ENCODE results near the gene NME2. TPM values are rescaled to one million over a fixed set of nuclear protein-coding genes. Genes with fewer than 3 reads are reported as not detected.
A peak's percentile ranks its signal among the peaks of the same experiment; 100 is the strongest.
"Not testable (repeated sequence)": the region's sequence is repeated elsewhere in the genome, so short reads cannot be mapped to it uniquely, and the experiment has no call there.

Gene NME2
- 313 TPM for polyA plus RNA-seq (ENCODE audit: insufficient read length)

- peak; percentile 88 for DNase-seq
These were observed at the start of gene NME2 for GRCh38 chr17:51166198-51166986. Gene NME2 (plus strand): TSS chr17:51166411. CDS start chr17:51166831, 420 bp downstream.

- no peak for DNase-seq
These were observed 47.6 kb upstream of the NME2 start for GRCh38 chr17:51118330-51119195.

GRCh38 chr17:51119415-51120356 lies 46.5 kb upstream of the NME2 start:
- DNase-seq: peak; percentile 69

GRCh38 chr17:51120357-51120738 lies 45.9 kb upstream of the NME2 start:
- DNase-seq: peak; percentile 63

- peak; percentile 97 for DNase-seq
These were observed 45.2 kb upstream of the NME2 start, which contains the start of gene SPAG9 for GRCh38 chr17:51120739-51121619. Gene SPAG9 (minus strand): TSS chr17:51120868. CDS start chr17:51120656, 212 bp downstream.

- peak; percentile 65 for DNase-seq
These were observed 44.4 kb upstream of the NME2 start for GRCh38 chr17:51121620-51122472.

- not testable (repeated sequence) for DNase-seq
These were observed 43.6 kb upstream of the NME2 start for GRCh38 chr17:51122473-51123115.

- DNase-seq: no peak
These were observed 41.3 kb upstream of the NME2 start for GRCh38 chr17:51124640-51125503.

GRCh38 chr17:51128076-51128475 lies 38.1 kb upstream of the NME2 start:
- DNase-seq: no peak

- no peak for DNase-seq
These were observed 33.3 kb upstream of the NME2 start for GRCh38 chr17:51132964-51133319.

- DNase-seq: no peak
These were observed 32.8 kb upstream of the NME2 start for GRCh38 chr17:51133365-51133764.

- DNase-seq: no peak
These were observed 30.3 kb upstream of the NME2 start for GRCh38 chr17:51135956-51136355.

GRCh38 chr17:51142597-51142996 lies 23.6 kb upstream of the NME2 start:
- no peak for DNase-seq

- DNase-seq: no peak
These were observed 21.8 kb upstream of the NME2 start for GRCh38 chr17:51144266-51145022.

- no peak for DNase-seq
These were observed 18.6 kb upstream of the NME2 start for GRCh38 chr17:51147650-51148049.

GRCh38 chr17:51149163-51149562 lies 17.0 kb upstream of the NME2 start:
- DNase-seq: no peak

- no peak for DNase-seq
These were observed 15.3 kb upstream of the NME2 start for GRCh38 chr17:51150932-51151331.

GRCh38 chr17:51152766-51153209 lies 13.4 kb upstream of the NME2 start:
- peak; percentile 61 for DNase-seq
